Stimulated activated naive CD8-positive, alpha-beta T cell treated with anti-CD3 and anti-CD28 coated beads, Interleukin-15, Interleukin-2, amounts not matched to agents 100 U/mL and 50 U/mL, for 24 hours (primary cell): Measurements from ENCODE around the gene B2M.
"Not testable (repeated sequence)": the region's sequence is repeated elsewhere in the genome, so short reads cannot be mapped to it uniquely, and the experiment has no call there.

Experiments
- ATAC-seq: fragments of 150-1000 bp; cut with Tn5 transposase; one replicate; pipeline ENCODE4 v1.10.0; 2021
- DNase-seq: peaks from one replicate; pipeline ENCODE4 v3.0.0; 2021

The B2M gene

GRCh38 chr15:44711096-44711742 is at the start of gene B2M, which contains the start of gene PATL2:
TSS of gene B2M (plus strand) at chr15:44711517. CDS start at chr15:44711547, 30 bp downstream.
TSS of gene PATL2 (minus strand) at chr15:44711323. CDS start at chr15:44676490, 34,833 bp downstream.
- DNase-seq: peak; percentile 93
- peak; percentile 93 for ATAC-seq

GRCh38 chr15:44661576-44661975 is 49.7 kb upstream of the B2M start:
- no peak for ATAC-seq
- no peak for DNase-seq

GRCh38 chr15:44662478-44663409 is 48.6 kb upstream of the B2M start:
- DNase-seq: peak; percentile 84
- peak; percentile 64 for ATAC-seq

- ATAC-seq (peak; percentile 91), DNase-seq (peak; percentile 98)
These were observed 47.7 kb upstream of the B2M start, which contains the start of gene SPG11 for GRCh38 chr15:44663410-44664308. TSS of gene SPG11 (minus strand) at chr15:44663662. CDS start at chr15:44663647, 15 bp downstream.

GRCh38 chr15:44666210-44667038 is 44.9 kb upstream of the B2M start:
- no peak for ATAC-seq

GRCh38 chr15:44667039-44667360 is 44.3 kb upstream of the B2M start:
- ATAC-seq: no peak
- no peak for DNase-seq

More at GRCh38 chr15:44666210-44667038, 44.9 kb upstream of the B2M start:
- no peak for DNase-seq

- DNase-seq (no peak), ATAC-seq (no peak)
These were observed 42.4 kb upstream of the B2M start for GRCh38 chr15:44668921-44669320.

GRCh38 chr15:44670087-44670950 is 41.0 kb upstream of the B2M start:
- ATAC-seq (no peak), DNase-seq (no peak)

- DNase-seq (no peak), ATAC-seq (no peak)
These were observed 37.7 kb upstream of the B2M start for GRCh38 chr15:44673639-44674038.

GRCh38 chr15:44675911-44676310 is 35.4 kb upstream of the B2M start:
- ATAC-seq (no peak), DNase-seq (no peak)

GRCh38 chr15:44676676-44677075 is 34.6 kb upstream of the B2M start:
- DNase-seq: peak; percentile 56
- peak; percentile 76 for ATAC-seq

GRCh38 chr15:44682211-44682610 is 29.1 kb upstream of the B2M start:
- ATAC-seq (peak; percentile 48), DNase-seq (no peak)

- DNase-seq: peak; percentile 81
These were observed 28.3 kb upstream of the B2M start for GRCh38 chr15:44682809-44683682.

GRCh38 chr15:44689318-44689717 is 22.0 kb upstream of the B2M start:
- DNase-seq, ATAC-seq: not testable (repeated sequence)

More at GRCh38 chr15:44682809-44683682, 28.3 kb upstream of the B2M start:
- ATAC-seq: peak; percentile 71

- ATAC-seq, DNase-seq: not testable (repeated sequence)
These were observed 21.1 kb upstream of the B2M start for GRCh38 chr15:44690245-44690644.

- DNase-seq (no peak), ATAC-seq (no peak)
These were observed 18.7 kb upstream of the B2M start for GRCh38 chr15:44692659-44693058.

- ATAC-seq (no peak), DNase-seq (no peak)
These were observed 16.9 kb upstream of the B2M start for GRCh38 chr15:44694416-44694815.

GRCh38 chr15:44695294-44695693 is 16.0 kb upstream of the B2M start:
- DNase-seq (no peak), ATAC-seq (no peak)

- ATAC-seq: no peak
- DNase-seq: no peak
These were observed 14.3 kb upstream of the B2M start for GRCh38 chr15:44697014-44697413.
